Neural cell (in vitro differentiated cells): ENCODE measurements around the gene URGCP.

Source experiments
- CTCF ChIP-seq: fragments of 450-650 bp; IDR thresholded peaks from 2 replicates; pipeline ENCODE4 v1.5.1; 2014; ENCODE audit warnings: antibody characterized with exemption, mild to moderate bottlenecking, moderate library complexity; ENCODE audit not compliant: poor library complexity, severe bottlenecking
- EZH2 ChIP-seq: fragments of 200-600, 300-800 bp; shearing (Covaris generic), sonication (generic); IDR thresholded peaks from 2 replicates; pipeline ENCODE4 v1.6.1; 2014; ENCODE audit warnings: antibody characterized with exemption, low read length, borderline replicate concordance, mild to moderate bottlenecking; ENCODE audit not compliant: insufficient read depth, poor library complexity, severe bottlenecking
- RAD21 ChIP-seq: fragments of 450-650 bp; conservative IDR thresholded peaks from 2 replicates; pipeline ENCODE4 v1.6.1; 2014; ENCODE audit warnings: antibody characterized with exemption, mild to moderate bottlenecking, moderate library complexity

GRCh38 chr7:43906331-43907010, at the start of gene URGCP:
- no peak for TF ChIP-seq EZH2
- no peak for TF ChIP-seq CTCF
- no peak for TF ChIP-seq RAD21
